Tibial artery (tissue), 4 donors: ENCODE data around the gene SND1.

Experiments used
- DNase-seq, 2 donors: peaks; one replicate each; pipeline ENCODE4 v3.0.0-alpha.2; 2019
- H3K27ac ChIP-seq, 2 donors: fragments of 200-600 bp; sonication (generic) in 1 of 2; 1 replicate in 1 of 2; 2 replicates in 1 of 2; pipeline ENCODE4 v1.5.1; 2018 to 2019; ENCODE audit warnings: mild to moderate bottlenecking in 1 of 2
- H3K27me3 ChIP-seq, 2 donors: fragments of 200-600 bp; sonication (generic) in 1 of 2; one replicate each; pipeline versions ENCODE4 v1.5.1 to v1.6.0; 2016 to 2019
- H3K36me3 ChIP-seq, 3 donors: fragments of 200-600 bp; sonication (generic) in 2 of 3; one replicate each; pipeline ENCODE4 v1.5.1; 2016 to 2019; ENCODE audit warnings: mild to moderate bottlenecking in 2 of 3
- H3K4me1 ChIP-seq, 4 donors: fragments of 200-600 bp; sonication (generic) in 2 of 4; 1 replicate in 3 of 4; 2 replicates in 1 of 4; pipeline ENCODE4 v1.5.1; 2016 to 2019
- H3K4me3 ChIP-seq, 2 donors: fragments of 200-600 bp; sonication (generic) in 1 of 2; 1 replicate in 1 of 2; 2 replicates in 1 of 2; pipeline ENCODE4 v1.5.1; 2018 to 2019; ENCODE audit warnings: mild to moderate bottlenecking in 2 of 2
- H3K9me3 ChIP-seq, 3 donors: fragments of 200-600 bp; sonication (generic) in 1 of 3; one replicate each; pipeline ENCODE4 v1.5.1; 2016 to 2019
- intact Hi-C: fragments of 100-400 bp; cut with DNase I; formaldehyde crosslinking; loops from one replicate; pipeline ENCODE4 v1.15.0; 2023; ENCODE audit warnings: low total_unique reads
- TF ChIP-seq, protein P1 (sequence below), 2 experiments: fragments of 200-600 bp in 1 of 2; fragments of 450-650 bp in 1 of 2; IDR thresholded peaks; one replicate each; pipeline ENCODE4 v1.5.1; 2017 to 2019; ENCODE audit warnings: antibody characterized with exemption in 2 of 2, mild to moderate bottlenecking in 1 of 2, moderate library complexity in 1 of 2

The SND1 gene

DNA sequence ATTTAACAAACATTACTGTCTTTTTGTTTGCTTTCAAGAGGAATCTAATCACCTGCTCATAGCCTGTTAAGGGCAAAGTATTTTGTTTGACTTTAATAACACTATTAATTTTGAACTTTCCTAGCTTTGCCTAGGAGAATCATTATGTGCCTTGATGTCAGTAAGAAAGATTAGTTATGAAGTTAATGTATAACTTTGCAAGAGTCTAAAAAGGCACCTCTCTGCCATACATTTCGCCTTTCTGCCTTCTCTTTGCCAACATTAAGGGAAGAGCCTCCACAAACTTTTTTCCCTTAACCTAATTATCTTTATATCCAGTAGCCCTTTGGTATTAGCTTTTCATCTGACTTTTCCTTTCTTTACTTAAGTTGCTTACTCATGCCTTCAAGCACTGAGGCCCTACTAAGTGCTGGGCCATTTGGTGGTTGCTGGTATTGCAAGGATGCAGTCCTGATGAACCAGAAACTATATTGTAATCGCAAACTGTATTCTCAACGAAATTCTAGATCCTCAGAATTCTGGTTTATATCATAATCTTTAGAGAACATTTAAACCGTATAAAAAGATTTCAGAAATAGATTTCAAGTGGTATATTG, 108.5 kb downstream of the SND1 start:
- no peak for DNase-seq
- no peaks in the 10 kb centered on the region for H3K9me3 ChIP-seq
- H3K4me1 ChIP-seq, result no peaks in the 10 kb centered on the region
- TF ChIP-seq, protein P1, sequence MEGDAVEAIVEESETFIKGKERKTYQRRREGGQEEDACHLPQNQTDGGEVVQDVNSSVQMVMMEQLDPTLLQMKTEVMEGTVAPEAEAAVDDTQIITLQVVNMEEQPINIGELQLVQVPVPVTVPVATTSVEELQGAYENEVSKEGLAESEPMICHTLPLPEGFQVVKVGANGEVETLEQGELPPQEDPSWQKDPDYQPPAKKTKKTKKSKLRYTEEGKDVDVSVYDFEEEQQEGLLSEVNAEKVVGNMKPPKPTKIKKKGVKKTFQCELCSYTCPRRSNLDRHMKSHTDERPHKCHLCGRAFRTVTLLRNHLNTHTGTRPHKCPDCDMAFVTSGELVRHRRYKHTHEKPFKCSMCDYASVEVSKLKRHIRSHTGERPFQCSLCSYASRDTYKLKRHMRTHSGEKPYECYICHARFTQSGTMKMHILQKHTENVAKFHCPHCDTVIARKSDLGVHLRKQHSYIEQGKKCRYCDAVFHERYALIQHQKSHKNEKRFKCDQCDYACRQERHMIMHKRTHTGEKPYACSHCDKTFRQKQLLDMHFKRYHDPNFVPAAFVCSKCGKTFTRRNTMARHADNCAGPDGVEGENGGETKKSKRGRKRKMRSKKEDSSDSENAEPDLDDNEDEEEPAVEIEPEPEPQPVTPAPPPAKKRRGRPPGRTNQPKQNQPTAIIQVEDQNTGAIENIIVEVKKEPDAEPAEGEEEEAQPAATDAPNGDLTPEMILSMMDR (IDR thresholded peaks at IDR 0.05), result no peak
- H3K27me3 ChIP-seq, result no peaks in the 10 kb centered on the region
- no peaks in the 10 kb centered on the region for H3K36me3 ChIP-seq
- H3K27ac ChIP-seq, result no peak overlapping the region
- intact Hi-C loops, result no loop called here
- H3K4me3 ChIP-seq, result no peak overlapping the region

DNA sequence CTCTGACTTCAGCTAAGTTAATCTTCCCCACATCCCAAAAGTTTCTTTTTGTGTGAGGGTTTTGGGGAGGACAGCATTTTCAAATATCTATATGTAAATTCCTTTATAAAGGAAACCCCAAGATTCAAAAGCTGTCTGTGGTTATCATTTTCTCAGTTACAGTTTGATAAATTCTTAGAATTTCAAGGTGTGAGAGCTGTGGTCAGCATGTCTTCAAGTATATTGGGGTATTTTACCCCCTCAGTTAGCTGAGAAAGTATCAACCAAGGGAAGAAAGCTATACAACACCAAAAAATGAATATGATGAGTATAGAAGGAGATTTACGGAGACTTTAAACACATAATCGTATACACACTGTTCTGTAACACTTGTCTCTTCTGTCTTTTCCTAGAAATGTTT, 109.2 kb downstream of the SND1 start:
- Histone ChIP-seq H3K36me3 (no peaks in the 10 kb centered on the region), H3K27me3 (no peaks in the 10 kb centered on the region), H3K4me3 (no peak overlapping the region), H3K4me1 (no peaks in the 10 kb centered on the region), H3K27ac (no peak overlapping the region), H3K9me3 (no peaks in the 10 kb centered on the region)
- intact Hi-C loops, result no loop called here
- TF ChIP-seq, protein P1 (IDR thresholded peaks at IDR 0.05), result no peak
- DNase-seq, result no peak

DNA sequence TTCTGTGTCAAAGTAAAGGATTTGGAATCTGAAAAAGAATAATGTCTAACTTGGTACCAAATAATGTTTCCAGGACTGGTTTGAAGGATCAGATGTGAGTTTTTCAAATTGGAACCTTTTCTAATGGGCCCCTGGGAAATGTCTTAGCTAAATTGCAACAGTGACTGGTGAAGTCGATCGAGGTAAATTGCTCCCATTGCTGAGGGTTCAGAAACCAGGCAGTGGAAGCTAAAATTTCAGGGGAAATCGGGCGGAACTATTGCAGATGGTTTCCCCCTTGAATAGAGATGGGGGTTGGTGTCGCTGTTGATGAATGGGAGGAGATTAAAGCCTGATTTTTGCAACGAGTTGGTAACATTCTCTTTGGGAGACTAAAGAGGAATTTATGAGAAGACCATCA, 112.7 kb downstream of the SND1 start:
- intact Hi-C loops, result no loop called here
- Histone ChIP-seq H3K4me3 (no peak overlapping the region), H3K27ac (no peak overlapping the region), H3K9me3 (no peaks in the 10 kb centered on the region), H3K36me3 (no peaks in the 10 kb centered on the region), H3K27me3 (no peaks in the 10 kb centered on the region), H3K4me1 (peaks cover 0 to 5% (median under 1%) of the 10 kb centered on the region in 4 donors)
- no peak for DNase-seq
- TF ChIP-seq, protein P1 (IDR thresholded peaks at IDR 0.05), result no peak

DNA sequence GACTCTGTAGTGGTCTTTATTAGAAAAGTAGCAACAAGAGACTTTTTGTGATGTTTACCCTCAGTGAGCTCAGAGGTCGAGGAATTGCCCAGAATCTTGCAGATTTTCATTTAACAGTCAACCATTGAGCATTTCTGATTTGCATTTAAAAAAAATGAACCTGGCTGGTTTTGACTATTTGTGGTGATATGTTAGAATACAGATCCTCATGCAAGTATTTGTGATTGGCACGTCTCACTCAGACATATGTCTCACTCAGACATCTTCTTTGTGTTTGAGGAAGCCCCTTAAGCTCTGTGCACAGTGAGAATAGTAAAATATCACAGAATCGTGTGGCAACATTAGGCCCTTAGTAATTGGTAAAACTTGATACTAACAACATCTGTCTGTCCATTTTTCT, 113.2 kb downstream of the SND1 start:
- Histone ChIP-seq H3K9me3 (no peaks in the 10 kb centered on the region), H3K27ac (no peak overlapping the region), H3K4me3 (no peak overlapping the region), H3K36me3 (no peaks in the 10 kb centered on the region), H3K27me3 (no peaks in the 10 kb centered on the region), H3K4me1 (peaks cover 0 to 9% (median 3%) of the 10 kb centered on the region in 4 donors)
- DNase-seq, result no peak
- TF ChIP-seq, protein P1 (IDR thresholded peaks at IDR 0.05), result no peak
- intact Hi-C loops, result no loop called here

DNA sequence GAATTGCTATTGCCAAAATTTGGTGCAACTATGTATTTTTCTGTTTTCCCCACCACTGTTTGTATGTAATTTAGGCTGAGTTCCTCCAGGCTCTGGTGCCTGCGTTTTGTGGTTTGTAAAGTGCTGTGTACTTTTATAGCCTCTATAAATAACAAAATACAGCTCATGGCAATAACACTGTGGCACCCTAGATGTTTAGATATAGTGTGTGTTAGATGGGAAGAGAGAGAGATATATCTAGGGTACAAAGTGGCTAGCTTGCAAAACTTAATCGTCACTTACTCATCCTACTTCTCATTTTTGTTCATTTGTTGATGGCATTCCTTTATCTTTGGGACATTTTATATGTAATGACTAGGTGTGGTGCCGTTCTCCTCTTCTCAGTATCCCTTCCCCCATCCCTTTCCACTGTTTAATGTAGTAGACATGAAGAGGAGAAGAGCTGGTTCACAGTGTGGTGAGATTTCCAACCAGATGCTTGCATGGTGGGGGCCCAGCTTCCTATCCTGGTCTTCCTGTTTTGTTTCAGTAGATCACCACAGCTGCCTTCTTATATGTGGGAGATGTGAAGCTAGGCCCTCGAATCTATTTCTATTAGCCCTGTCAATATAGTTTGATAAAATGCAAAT, 115.0 kb downstream of the SND1 start:
- Histone ChIP-seq H3K4me3 (no peak overlapping the region), H3K9me3 (no peaks in the 10 kb centered on the region), H3K27me3 (no peaks in the 10 kb centered on the region), H3K27ac (no peak overlapping the region), H3K36me3 (no peaks in the 10 kb centered on the region), H3K4me1 (peaks cover 0 to 19% (median 3%) of the 10 kb centered on the region in 4 donors)
- DNase-seq, result no peak
- TF ChIP-seq, protein P1 (IDR thresholded peaks at IDR 0.05), result no peak
- intact Hi-C loops, result no loop called here
